VCaP (cell line): ENCODE data around the gene OPN3.

ENCODE experiments used
- H3K27ac ChIP-seq: fragments of 450-650 bp; 2 replicates; pipeline ENCODE4 v1.5.1; 2017
- CTCF ChIP-seq: fragments of 450-650 bp; conservative IDR thresholded peaks from 2 replicates; pipeline ENCODE4 v1.5.1; 2017; ENCODE audit warnings: mild to moderate bottlenecking, moderate library complexity

Gene OPN3

GRCh38 chr1:241560146-241560848, 79.9 kb downstream of the OPN3 start:
- H3K27ac ChIP-seq, result no peak overlapping the region
- no peak for TF ChIP-seq CTCF

GRCh38 chr1:241557551-241558193, 82.5 kb downstream of the OPN3 start:
- peak overlapping the region; percentile 72 for H3K27ac ChIP-seq
- no peak for TF ChIP-seq CTCF

GRCh38 chr1:241557031-241557430, 83.1 kb downstream of the OPN3 start:
- H3K27ac ChIP-seq, result peak overlapping the region; percentile 72; the same call in 1 of the 2 replicates
- no peak for TF ChIP-seq CTCF

- no peak for TF ChIP-seq CTCF
- H3K27ac ChIP-seq, result peak overlapping the region; percentile 44
Measured at GRCh38 chr1:241555526-241555925, 84.6 kb downstream of the OPN3 start.

DNA sequence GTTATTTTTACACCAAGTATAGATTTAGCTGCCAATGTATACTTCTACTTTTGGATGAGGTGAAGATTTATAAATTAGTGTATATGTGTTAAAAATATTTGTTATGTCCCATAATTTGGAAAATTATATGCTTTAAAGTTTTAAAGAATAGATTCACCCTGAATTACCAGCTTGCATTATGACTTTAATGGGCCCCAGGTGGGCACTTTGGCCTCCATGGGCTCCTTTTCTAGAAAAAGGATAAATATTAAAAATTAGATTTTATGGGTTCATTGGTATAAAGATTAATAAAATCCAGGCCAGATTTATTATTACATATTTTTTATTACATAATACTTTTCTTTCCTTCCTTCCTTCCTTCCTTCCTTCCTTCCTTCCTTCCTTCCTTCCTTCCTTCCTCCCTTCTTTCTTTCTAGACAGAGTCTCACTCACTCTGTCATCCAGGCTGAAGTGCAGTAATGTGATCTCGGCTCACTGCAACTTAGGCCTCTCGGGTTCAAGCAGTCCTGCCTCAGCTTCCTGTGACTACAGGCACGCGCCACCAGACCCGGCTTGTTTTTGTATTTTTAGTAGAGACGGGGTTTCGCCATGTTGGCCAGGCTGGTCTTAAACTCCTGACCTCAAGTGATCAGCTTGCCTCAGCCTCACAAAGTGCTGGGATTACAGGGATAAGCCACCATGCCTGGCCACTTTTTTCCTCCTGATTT, 86.1 kb downstream of the OPN3 start:
- no peak for TF ChIP-seq CTCF
- H3K27ac ChIP-seq, result no peak overlapping the region

DNA sequence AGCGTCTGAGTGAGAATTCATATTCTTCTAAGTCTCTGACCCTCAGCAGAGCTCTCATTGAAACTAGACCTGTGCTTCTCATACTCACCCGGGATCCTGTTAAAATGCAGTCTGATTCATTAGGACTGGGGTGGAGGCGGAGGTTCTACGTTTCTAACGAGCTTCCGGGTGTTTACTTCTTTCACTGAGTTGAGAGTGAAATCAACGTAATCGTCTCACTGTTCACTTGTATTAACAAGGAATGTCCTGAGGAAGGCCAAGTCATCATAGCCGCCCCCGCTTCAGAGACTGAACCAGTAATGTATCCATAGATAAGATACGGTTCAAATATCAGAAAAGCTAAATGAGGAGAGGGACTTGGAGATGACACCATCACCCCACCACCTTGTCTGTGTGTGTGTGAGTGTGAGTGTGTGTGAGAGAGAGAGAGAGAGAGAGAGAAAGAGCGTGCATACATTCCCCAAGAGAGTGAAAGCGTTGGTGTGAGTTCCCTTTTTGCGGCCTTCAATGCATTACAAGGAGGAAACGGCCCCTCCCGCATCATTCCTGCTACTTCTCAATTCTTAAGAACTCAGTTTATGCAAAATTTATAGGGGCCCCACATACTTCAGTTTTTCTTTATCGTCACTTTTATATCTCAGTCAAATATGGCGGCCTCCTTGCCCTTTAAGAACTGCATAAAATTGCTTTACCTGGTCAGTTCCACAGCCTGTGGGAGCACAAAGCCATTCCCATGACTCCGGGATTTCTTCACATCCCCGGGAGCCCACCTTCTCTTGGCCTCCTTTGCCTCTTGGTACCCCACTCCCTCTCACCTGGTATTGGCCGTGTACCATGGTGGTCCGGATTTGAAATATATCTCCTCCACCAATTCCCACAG, 88.2 kb downstream of the OPN3 start:
- no peak overlapping the region for H3K27ac ChIP-seq
- TF ChIP-seq CTCF, result no peak

DNA sequence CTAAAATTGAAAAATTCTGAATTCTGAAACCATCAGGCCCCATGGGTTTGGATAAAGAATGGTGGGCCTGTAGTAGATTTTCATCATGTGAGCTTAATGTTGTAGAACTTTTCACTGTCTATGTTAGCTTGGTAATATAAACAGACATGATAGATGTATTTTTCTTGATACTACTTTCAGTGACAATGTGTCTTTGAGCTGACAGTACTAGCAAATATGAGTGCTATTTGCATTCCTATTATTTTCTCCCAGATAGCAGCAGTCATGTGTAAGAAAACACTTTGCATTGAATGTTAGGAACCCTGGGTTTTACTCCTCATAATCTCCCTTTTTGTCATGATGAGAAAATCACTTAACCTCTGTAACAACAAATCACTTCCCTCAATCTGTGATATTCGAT, 89.9 kb downstream of the OPN3 start:
- TF ChIP-seq CTCF, result no peak

More for the DNA sequence above, 89.9 kb downstream of the OPN3 start:
- H3K27ac ChIP-seq, result no peak overlapping the region
